Left ventricle myocardium inferior (tissue), 1 donor: ENCODE data around the gene DDX41. TPM values are rescaled to one million over a fixed set of nuclear protein-coding genes. Genes with fewer than 3 reads are reported as not detected.

Experiments
- DNase-seq: peaks from one replicate; pipeline ENCODE4 v3.0.0-alpha.2; 2020
- H3K27ac ChIP-seq: fragments of 200-600 bp; replicated peaks from 2 replicates; pipeline ENCODE4 v1.8.0; 2021
- H3K27me3 ChIP-seq: fragments of 200-600 bp; 2 replicates; pipeline ENCODE4 v1.8.0; 2021; ENCODE audit warnings: low read depth
- H3K36me3 ChIP-seq: fragments of 200-600 bp; 2 replicates; pipeline ENCODE4 v1.8.0; 2021
- H3K4me1 ChIP-seq: fragments of 200-600 bp; 2 replicates; pipeline ENCODE4 v1.8.0; 2021
- H3K4me3 ChIP-seq: fragments of 200-600 bp; 2 replicates; pipeline ENCODE4 v1.8.0; 2021; ENCODE audit warnings: mild to moderate bottlenecking, moderate library complexity
- H3K9me3 ChIP-seq: fragments of 200-600 bp; replicated peaks from 2 replicates; pipeline ENCODE4 v1.8.0; 2021
- intact Hi-C: fragments of 100-400 bp; cut with micrococcal nuclease; formaldehyde crosslinking; loops from one replicate; pipeline ENCODE4 v1.11.0; 2022
- total RNA-seq: library from RNA; stranded (reverse); fragmentation: NEBNext Ultra II Directional; extraction: Animal tissue kit (Norgen Biotek cat#: 25700); gene quantifications from one replicate; pipeline ENCODE4 v1.2.1, GENCODE V29; 2021
- TF ChIP-seq, protein P1 (sequence below): fragments of 200-600 bp; IDR thresholded peaks from 2 replicates; pipeline ENCODE4 v1.8.0; 2021; ENCODE audit warnings: antibody characterized with exemption, mild to moderate bottlenecking, borderline replicate concordance
- donor health status: DM: no; HTN: yes; CAD: no; lungs with severe emphysema.

The DDX41 gene
- total RNA-seq, 1 donor from 2014 or later = 29.7 TPM

DNA sequence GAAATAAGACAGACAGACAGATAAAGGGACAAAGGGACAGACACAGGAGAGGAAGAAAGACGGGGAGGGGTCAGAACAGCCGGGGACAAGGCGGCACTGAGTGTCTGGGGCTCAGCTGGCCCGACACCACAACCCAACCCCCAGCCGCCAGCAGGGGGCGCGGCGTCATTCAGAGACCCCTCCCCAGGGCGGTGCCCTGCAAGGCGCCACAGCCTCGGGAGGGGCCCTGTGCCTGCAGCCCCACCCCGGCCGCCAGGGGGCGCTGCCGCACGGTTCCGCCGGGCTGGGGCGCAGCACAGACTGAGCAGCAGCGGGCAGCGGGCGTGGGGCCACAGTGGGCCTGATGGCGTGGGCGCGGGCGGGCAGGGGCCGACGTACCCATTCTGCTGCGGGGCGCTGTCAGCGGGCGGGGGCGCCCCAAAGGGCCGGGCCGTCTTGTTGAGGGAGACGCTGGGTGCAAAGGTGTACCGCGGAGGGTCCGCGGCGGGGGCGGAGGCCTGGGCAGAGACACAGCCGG is 25.3 kb downstream of the DDX41 start:
- no peak for DNase-seq
- Histone ChIP-seq H3K4me1 (peaks cover 50% of the 10 kb centered on the region), H3K4me3 (no peak overlapping the region), H3K27ac (no peak overlapping the region), H3K36me3 (peaks cover 60% of the 10 kb centered on the region), H3K27me3 (peaks cover 17% of the 10 kb centered on the region), H3K9me3 (no peaks in the 10 kb centered on the region)
- TF ChIP-seq, protein P1, sequence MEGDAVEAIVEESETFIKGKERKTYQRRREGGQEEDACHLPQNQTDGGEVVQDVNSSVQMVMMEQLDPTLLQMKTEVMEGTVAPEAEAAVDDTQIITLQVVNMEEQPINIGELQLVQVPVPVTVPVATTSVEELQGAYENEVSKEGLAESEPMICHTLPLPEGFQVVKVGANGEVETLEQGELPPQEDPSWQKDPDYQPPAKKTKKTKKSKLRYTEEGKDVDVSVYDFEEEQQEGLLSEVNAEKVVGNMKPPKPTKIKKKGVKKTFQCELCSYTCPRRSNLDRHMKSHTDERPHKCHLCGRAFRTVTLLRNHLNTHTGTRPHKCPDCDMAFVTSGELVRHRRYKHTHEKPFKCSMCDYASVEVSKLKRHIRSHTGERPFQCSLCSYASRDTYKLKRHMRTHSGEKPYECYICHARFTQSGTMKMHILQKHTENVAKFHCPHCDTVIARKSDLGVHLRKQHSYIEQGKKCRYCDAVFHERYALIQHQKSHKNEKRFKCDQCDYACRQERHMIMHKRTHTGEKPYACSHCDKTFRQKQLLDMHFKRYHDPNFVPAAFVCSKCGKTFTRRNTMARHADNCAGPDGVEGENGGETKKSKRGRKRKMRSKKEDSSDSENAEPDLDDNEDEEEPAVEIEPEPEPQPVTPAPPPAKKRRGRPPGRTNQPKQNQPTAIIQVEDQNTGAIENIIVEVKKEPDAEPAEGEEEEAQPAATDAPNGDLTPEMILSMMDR = peak; percentile 62
- intact Hi-C loops = no loop called here

DNA sequence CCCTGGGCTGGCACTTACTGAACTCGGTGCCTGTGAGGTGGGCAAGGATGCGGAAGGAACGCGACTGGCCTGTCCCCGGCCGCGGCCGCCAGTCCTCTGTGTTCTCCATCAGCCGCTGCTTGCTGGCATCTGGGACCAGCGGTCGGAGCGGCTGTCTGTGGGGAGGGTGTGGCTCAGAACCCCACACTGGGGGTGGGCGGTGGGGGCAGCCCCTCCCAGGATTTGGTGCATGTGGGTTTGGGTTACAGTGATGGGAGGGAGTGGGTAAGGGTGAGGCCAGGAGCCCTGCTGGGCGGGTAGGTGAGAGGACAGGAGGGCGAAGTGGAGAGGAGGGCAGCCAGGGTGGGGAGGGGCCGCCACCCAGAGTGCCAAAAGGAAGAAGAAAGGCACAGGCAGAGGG is 25.8 kb downstream of the DDX41 start:
- Histone ChIP-seq H3K9me3 (no peaks in the 10 kb centered on the region), H3K4me1 (peaks cover 45% of the 10 kb centered on the region), H3K27me3 (peaks cover 22% of the 10 kb centered on the region), H3K36me3 (peaks cover 65% of the 10 kb centered on the region), H3K27ac (no peak overlapping the region), H3K4me3 (no peak overlapping the region)
- TF ChIP-seq, protein P1 = no peak
- no peak for DNase-seq
- intact Hi-C loops = no loop called here

DNA sequence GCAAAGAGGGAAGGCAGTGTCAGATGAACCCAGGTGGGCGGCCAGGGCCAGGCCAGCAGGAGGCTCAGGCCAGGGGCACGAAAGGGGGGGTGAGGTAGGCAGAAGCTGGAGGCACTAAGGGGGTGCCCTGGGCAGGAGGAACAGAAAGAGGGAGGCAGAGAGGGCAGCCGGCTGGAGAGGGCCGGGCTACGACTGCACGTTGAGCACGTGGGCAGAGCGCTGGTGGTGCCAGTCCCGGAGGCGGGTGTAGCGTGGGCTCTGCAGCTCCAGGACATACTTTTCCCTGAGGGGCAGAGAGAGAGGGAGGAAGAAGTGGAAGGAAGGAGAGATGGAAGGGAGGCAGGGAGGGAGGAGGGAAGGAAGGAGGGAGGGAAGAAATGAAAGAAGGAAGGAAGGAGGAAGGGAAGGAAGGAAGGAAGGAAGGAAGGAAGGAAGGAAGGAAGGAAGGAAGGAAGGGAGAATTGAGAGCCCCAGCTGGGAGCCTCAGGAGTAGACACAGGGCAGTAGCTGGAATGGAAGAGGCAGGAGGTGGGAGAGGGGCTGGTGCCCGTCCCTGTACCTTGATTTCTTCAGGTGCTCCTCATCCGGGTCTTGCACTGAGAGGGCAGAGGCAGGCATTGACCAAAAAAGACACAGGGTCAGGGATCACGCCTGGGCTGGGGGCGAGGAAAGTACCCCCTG is 26.3 kb downstream of the DDX41 start:
- DNase-seq = no peak
- H3K27me3 ChIP-seq = peaks cover 27% of the 10 kb centered on the region
- no peak overlapping the region for H3K4me3 ChIP-seq
- intact Hi-C loops = no loop called here
- H3K4me1 ChIP-seq = peaks cover 40% of the 10 kb centered on the region
- no peak overlapping the region for H3K27ac ChIP-seq
- TF ChIP-seq, protein P1 = no peak
- no peaks in the 10 kb centered on the region for H3K9me3 ChIP-seq
- H3K36me3 ChIP-seq = peaks cover 71% of the 10 kb centered on the region

DNA sequence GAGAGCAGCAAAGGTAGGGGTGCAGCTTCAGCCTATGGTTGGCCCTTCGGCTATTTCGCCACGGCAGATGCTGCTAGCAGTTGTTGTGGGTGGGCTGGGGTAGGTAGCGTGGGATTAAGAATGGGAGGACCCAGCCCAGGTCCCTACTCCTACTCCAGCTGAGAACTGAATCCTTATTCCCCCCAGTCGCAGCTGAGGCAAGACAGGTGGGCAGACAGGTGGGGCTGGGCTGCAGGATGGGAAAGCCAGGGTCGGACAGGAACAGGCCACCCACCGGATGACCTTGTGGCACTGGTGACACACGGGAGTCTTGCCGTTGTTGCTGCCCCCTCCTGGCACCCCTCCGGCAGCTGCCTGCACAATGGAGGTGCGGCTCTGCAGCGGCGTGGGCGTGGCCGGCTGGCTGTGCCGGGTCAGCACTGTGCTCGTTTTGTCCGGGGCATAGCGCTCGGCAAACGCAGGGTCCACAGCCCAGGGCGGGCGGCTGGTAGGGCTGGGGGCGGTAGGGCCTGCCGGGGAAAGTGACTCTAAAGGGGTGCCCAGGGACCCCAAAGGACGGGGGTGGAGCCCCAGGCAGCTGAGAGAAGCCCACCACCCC is 27.5 kb downstream of the DDX41 start:
- DNase-seq = no peak
- Histone ChIP-seq H3K36me3 (peaks cover 81% of the 10 kb centered on the region), H3K27me3 (peaks cover 38% of the 10 kb centered on the region), H3K4me1 (peaks cover 28% of the 10 kb centered on the region), H3K9me3 (no peaks in the 10 kb centered on the region), H3K27ac (no peak overlapping the region), H3K4me3 (no peak overlapping the region)
- intact Hi-C loops = no loop called here
- TF ChIP-seq, protein P1 = no peak

DNA sequence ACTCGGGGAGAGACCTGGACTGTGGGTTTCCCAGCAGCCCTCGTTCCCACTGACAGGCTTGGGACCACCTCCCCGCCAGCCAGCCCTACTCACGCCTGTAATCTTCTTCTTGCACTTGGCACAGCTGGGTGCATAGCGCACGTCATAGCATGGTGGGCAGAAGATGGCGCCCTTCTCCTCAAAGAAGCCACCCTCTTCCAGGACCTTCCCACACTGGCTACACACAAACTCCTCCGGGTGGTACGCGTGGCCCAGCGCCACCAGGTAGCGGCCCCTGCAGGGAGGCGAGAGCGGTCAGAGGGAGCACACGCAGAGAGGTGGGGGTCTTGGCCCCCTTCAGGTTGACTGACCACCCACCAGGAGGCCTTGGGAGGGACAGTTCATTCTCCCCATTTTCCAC is 28.8 kb downstream of the DDX41 start:
- Histone ChIP-seq H3K9me3 (no peaks in the 10 kb centered on the region), H3K4me3 (no peak overlapping the region), H3K27ac (no peak overlapping the region), H3K36me3 (peaks cover 86% of the 10 kb centered on the region), H3K4me1 (peaks cover 15% of the 10 kb centered on the region), H3K27me3 (peaks cover 50% of the 10 kb centered on the region)
- DNase-seq = no peak
- TF ChIP-seq, protein P1 = no peak
- intact Hi-C loops = no loop called here
